HG02642 (cell line): ENCODE measurements around the gene LDB1.

Experiments used
- ATAC-seq: cut with Tn5 transposase; IDR thresholded peaks from one replicate; pipeline ENCODE4 v1.9.1; 2021; ENCODE audit warnings: mild to moderate bottlenecking; ENCODE audit not compliant: unreplicated experiment, poor library complexity

LDB1 gene

GRCh38 chr10:102139281-102140110 is 19.3 kb upstream of the LDB1 start:
- ATAC-seq: no peak

GRCh38 chr10:102135956-102136526 is 15.9 kb upstream of the LDB1 start:
- ATAC-seq: no peak

- no peak for ATAC-seq
These were observed 14.2 kb upstream of the LDB1 start for GRCh38 chr10:102134416-102134815.

- peak; percentile 18 for ATAC-seq
These were observed 13.4 kb upstream of the LDB1 start for GRCh38 chr10:102133373-102134195.

GRCh38 chr10:102132563-102133372 is 12.6 kb upstream of the LDB1 start, which contains the start of gene PPRC1:
Gene PPRC1, plus strand, starts transcription at chr10:102133040. Its CDS starts 29 bp downstream, at chr10:102133069.
- peak; percentile 94 for ATAC-seq

- ATAC-seq: no peak
These were observed 12.0 kb upstream of the LDB1 start for GRCh38 chr10:102132193-102132562.

GRCh38 chr10:102131286-102132170 is 11.4 kb upstream of the LDB1 start:
- ATAC-seq: no peak

GRCh38 chr10:102123223-102123622 is 3.1 kb upstream of the LDB1 start:
- no peak for ATAC-seq

- no peak for ATAC-seq
These were observed 2.3 kb upstream of the LDB1 start for GRCh38 chr10:102122450-102122849.

- no peak for ATAC-seq
These were observed 1.7 kb upstream of the LDB1 start for GRCh38 chr10:102121739-102122372.

- ATAC-seq: no peak
These were observed 997 bp upstream of the LDB1 start for GRCh38 chr10:102120991-102121738.

GRCh38 chr10:102119417-102120141 is 589 bp downstream of the LDB1 start:
- no peak for ATAC-seq

- ATAC-seq: no peak
These were observed 1.3 kb downstream of the LDB1 start for GRCh38 chr10:102118867-102119266.

GRCh38 chr10:102117391-102118159 is 2.6 kb downstream of the LDB1 start:
- no peak for ATAC-seq

GRCh38 chr10:102116656-102117055 is 3.5 kb downstream of the LDB1 start:
- no peak for ATAC-seq

- ATAC-seq: no peak
These were observed 4.4 kb downstream of the LDB1 start for GRCh38 chr10:102115775-102116174.
